ENCODE results near the gene RNF187.

The RNF187 gene

GRCh38 chr1:228511546-228512445 is 24.6 kb downstream of the RNF187 start:
- no peak for DNase-seq

- DNase-seq, result no peak
Measured at GRCh38 chr1:228512781-228513198, 25.6 kb downstream of the RNF187 start.

DNA sequence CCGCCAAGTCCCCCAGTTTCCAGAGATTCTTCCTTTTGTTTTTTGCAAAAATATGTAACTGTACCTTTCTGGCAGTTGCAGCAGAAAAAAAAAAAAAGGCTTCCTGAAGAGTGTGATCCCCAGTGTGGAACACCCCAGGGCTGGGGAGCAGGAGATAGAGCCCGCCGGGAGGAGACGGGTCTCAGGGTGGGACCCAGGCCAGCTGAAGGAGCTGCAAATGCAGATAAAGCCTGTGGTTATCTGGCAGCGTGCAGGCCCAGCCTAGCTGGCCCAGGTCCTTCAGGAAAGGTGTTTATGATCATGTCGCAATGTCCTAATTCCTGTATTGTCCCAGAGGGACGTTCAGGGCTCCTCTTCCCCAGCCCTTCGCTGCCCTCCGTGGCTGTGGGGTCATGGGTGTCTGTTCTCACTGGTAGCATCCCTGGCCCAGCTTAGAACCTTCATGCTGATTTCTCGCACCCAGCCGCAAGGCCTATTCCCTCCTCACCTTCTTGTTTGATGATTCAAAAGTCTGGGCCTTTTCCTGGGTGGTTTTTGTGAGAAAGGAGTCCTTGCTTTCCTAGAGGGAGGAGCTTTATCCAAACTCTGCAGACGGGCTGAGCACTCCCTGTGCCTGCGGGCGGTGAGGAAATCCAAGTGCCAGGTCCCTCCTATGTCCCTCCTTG is 26.2 kb downstream of the RNF187 start:
- DNase-seq, result no peak

DNA sequence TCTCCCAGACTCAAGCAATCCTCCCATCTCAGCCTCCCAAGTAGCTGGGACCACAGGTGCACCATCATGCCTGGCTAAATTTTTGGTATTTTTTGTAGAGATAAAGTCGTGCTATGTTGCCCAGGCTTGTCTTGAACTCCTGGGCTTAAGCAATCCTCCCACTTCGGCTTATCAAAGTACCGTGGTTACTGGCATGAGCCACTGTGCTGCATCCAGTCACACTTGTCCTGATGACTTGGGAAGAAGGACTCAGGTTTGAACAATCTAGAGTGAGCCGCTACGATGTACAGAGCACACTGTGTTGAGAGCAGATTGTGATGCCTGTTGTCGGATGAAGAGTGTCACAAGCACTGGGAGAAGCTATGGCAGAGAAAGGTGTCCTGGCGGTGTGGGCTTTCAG is 27.2 kb downstream of the RNF187 start:
- DNase-seq, result no peak

DNA sequence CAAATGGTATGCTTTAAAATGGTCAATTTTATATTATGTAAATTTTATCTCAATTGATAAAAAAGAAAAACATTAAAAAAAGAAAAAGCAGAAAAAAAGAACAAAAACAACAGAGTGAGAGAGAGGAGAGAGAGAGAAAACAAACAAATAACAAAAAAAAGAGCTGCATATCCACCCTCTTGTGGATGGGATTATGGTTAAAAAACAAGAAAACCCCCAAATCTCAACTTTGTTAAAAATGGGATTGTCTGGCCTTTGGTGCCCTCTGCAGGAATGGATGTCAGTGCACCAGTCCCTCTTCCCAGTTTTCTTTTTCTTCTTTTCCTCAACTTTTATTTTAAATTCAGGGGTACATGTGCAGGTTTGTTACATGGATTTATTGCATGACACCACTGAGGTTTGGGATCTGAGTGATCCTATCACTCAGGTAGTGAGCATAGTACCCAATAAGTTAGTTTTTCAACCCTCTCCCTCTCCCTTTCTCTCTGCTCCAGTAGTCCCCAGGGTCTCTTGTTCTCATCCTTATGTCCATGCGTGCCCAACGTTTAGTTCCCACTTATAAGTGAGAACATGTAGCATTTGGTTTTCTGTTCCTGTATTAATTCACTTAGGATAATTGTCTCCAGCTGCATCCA is 28.1 kb downstream of the RNF187 start:
- peak; percentile 76 for DNase-seq

- DNase-seq, result no peak
Measured at GRCh38 chr1:228517655-228518054, 30.5 kb downstream of the RNF187 start.

DNA sequence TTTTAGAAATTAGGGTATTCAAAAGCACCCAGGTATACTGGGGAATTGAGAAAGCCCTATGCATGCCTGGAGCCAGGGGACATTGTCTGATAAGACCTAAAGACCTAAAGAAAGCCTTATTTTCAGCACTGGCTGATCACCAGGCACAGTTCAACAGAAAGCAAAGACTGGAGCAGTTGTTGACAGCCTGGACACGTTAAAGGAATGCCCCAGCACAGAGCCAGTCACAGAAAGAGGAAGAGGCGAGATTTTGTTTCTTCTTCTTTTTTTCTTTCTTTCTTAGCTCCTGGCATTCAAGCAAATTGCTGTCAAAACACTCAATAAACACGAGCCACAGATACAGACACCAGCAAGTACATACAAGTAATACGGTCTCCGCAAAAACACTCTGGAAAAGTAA is 40.4 kb downstream of the RNF187 start:
- DNase-seq, result no peak

DNA sequence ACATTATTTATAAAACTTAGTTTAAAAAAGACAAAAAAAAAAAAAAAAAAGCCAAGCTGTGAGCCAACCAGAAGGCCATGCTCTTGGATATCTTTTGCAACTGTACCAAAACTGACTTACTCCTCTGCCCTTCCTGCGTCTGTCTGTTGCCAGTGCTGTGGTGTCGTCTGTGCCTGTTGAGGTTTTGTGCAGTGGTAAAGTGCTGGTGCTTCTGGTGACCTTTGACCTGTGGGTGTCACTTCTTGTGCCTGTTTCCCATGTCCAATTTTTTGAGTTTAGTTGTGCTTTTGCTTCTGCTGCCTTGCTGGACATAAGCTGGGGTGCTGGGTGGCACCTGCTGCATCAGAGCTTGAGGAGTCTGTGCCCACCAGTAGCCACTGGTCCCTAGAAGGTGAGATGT is 41.4 kb downstream of the RNF187 start:
- DNase-seq, result no peak

GRCh38 chr1:228530086-228530758 is 43.0 kb downstream of the RNF187 start:
- DNase-seq, result no peak

- no peak for DNase-seq
Measured at GRCh38 chr1:228530951-228531731, 44.0 kb downstream of the RNF187 start.

DNA sequence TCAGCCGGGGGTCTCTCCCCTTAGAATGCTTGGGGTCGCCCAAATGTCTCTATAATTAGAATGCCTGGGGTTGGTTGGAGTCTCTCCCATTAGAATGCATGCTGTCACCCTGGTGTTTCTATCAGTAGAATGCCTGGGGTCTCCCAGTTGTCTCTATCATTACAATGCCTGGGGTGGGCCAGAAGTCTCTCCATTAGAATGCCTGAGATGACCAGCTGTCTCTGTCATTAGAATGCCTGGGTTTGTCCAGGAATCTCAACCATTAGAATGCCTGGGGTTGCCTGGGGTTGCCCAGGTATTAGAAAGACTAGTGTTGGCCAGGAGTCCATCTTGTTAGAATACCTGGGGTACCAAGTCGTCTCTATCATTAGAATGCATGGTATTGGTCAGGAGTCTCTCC is 51.6 kb downstream of the RNF187 start:
- no peak for DNase-seq

- DNase-seq, result no peak
Measured at GRCh38 chr1:228540161-228540917, 53.2 kb downstream of the RNF187 start.

DNA sequence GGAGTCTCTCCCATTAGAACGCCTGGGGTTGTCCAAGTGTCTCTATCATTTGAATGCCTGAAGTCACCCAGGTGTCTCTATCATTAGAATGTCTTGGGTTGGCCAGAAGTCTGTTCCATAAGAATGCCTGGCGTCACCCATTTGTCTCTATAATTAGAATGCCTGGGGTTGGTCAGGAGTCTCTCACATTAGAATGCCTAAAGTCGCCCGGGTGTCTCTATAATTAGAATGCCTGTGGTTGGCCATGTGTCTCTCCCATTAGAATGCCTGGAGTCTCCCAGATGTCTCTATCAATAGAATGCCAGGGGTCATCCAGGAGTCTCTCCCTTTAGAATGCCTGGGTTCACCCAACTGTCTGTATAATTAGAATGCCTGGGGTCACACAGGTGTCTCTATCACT is 54.5 kb downstream of the RNF187 start:
- DNase-seq, result no peak

DNA sequence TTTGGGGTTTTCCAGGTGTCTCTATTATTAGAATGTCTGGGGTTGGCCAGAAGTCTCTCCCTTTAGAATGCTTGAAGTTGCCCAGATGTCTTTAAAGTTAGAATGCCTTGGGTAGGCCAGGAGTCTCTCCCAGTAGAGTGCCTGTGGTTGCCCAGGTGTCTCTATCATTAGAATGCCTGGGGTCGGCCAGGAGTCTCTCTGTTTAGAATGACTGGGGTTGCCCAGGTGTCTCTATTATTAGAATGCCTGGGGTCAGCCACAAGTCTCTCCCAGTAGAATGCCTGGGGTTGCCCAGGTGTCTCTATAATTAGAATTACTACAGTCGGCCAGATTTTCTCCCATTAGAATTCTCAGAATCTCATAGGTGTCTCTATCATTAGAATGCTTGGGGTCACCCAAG is 55.2 kb downstream of the RNF187 start:
- DNase-seq, result no peak

GRCh38 chr1:228542981-228543380 is 55.8 kb downstream of the RNF187 start:
- DNase-seq, result no peak

GRCh38 chr1:228543396-228543795 is 56.2 kb downstream of the RNF187 start:
- no peak for DNase-seq

- no peak for DNase-seq
Measured at GRCh38 chr1:228544021-228544850, 57.1 kb downstream of the RNF187 start.

DNA sequence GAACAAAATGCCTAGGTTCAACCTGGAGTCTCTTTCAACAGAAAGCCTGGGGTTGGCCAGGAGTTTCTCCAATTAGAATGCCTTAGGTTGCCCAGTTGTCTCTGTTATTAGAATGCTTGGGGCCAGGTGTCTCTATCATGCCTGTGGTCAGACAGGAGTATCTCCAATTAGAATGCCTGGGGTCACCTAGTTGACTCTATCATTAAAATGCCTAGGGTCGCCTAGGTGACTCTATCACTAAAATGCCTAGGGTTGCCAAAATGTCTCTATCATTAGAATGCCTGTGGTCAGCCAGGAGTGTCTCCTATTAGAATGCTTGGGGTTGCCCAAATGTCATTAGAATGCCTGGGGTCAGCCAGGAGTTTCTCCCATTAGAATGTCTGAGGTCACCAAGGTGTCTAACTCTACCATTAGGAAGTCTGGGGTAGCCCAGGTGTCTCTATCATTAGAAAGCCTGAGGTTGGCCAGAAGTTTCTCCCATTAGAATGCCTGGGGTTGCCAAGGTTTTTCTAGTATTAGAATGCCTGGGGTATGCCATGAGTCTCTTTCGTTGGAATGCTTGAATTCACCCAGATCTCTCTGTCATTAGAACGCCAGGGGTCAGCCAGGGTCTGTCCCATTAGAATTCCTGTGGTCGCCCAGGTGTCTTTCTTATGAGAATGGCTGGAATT is 57.9 kb downstream of the RNF187 start:
- DNase-seq, result no peak

All from NCI-H1694 (cell line).